ENCODE measurements around the gene UMODL1.

The UMODL1 gene

GRCh38 chr21:42071146-42071737 lies at the start of gene UMODL1:
TSS of gene UMODL1 (plus strand) at chr21:42071317. CDS start at chr21:42071317, 0 bp downstream.
- H3K9ac ChIP-seq (ENCODE audit: low read length), result no peak within 1 kb of the TSS
- peaks cover 6% of the 10 kb centered on the region for H3K27me3 ChIP-seq (ENCODE audit: control insufficient read depth, insufficient read depth, low read length)

GRCh38 chr21:42021371-42022090 lies 49.6 kb upstream of the UMODL1 start:
- Histone ChIP-seq H3K4me3 (ENCODE audit: low read length) (no peak overlapping the region), H3K9ac (ENCODE audit: low read length) (no peak overlapping the region)

More at GRCh38 chr21:42071146-42071737, at the start of gene UMODL1:
- Histone ChIP-seq H3K4me3 (ENCODE audit: low read length) (no peak within 1 kb of the TSS), H3K9me3 (ENCODE audit: control insufficient read depth, low read length) (no peaks in the 10 kb centered on the region), H3K4me1 (ENCODE audit: control insufficient read depth, insufficient read depth, low read length) (no peaks in the 10 kb centered on the region), H3K36me3 (ENCODE audit: control insufficient read depth, insufficient read depth, low read length) (no peaks in the 10 kb centered on the region)

GRCh38 chr21:42022091-42022430 lies 49.1 kb upstream of the UMODL1 start:
- no peak overlapping the region for H3K9ac ChIP-seq (ENCODE audit: low read length)
- H3K4me3 ChIP-seq (ENCODE audit: low read length), result no peak overlapping the region
- H3K4me1 ChIP-seq (ENCODE audit: control insufficient read depth, insufficient read depth, low read length), result peaks cover 9% of the 10 kb centered on the region
- no peaks in the 10 kb centered on the region for H3K36me3 ChIP-seq (ENCODE audit: control insufficient read depth, insufficient read depth, low read length)
- H3K9me3 ChIP-seq (ENCODE audit: control insufficient read depth, low read length), result no peaks in the 10 kb centered on the region
- H3K27me3 ChIP-seq (ENCODE audit: control insufficient read depth, insufficient read depth, low read length), result peaks cover 4% of the 10 kb centered on the region

More at GRCh38 chr21:42021371-42022090, 49.6 kb upstream of the UMODL1 start:
- no peaks in the 10 kb centered on the region for H3K36me3 ChIP-seq (ENCODE audit: control insufficient read depth, insufficient read depth, low read length)
- no peaks in the 10 kb centered on the region for H3K27me3 ChIP-seq (ENCODE audit: control insufficient read depth, insufficient read depth, low read length)
- peaks cover 9% of the 10 kb centered on the region for H3K4me1 ChIP-seq (ENCODE audit: control insufficient read depth, insufficient read depth, low read length)
- H3K9me3 ChIP-seq (ENCODE audit: control insufficient read depth, low read length), result no peaks in the 10 kb centered on the region

GRCh38 chr21:42022906-42023305 lies 48.2 kb upstream of the UMODL1 start:
- peaks cover 9% of the 10 kb centered on the region for H3K4me1 ChIP-seq (ENCODE audit: control insufficient read depth, insufficient read depth, low read length)
- no peaks in the 10 kb centered on the region for H3K9me3 ChIP-seq (ENCODE audit: control insufficient read depth, low read length)
- H3K9ac ChIP-seq (ENCODE audit: low read length), result no peak overlapping the region
- peaks cover 4% of the 10 kb centered on the region for H3K27me3 ChIP-seq (ENCODE audit: control insufficient read depth, insufficient read depth, low read length)
- H3K36me3 ChIP-seq (ENCODE audit: control insufficient read depth, insufficient read depth, low read length), result no peaks in the 10 kb centered on the region
- no peak overlapping the region for H3K4me3 ChIP-seq (ENCODE audit: low read length)

GRCh38 chr21:42025376-42026081 lies 45.6 kb upstream of the UMODL1 start:
- H3K4me1 ChIP-seq (ENCODE audit: control insufficient read depth, insufficient read depth, low read length), result peaks cover 22% of the 10 kb centered on the region
- H3K9ac ChIP-seq (ENCODE audit: low read length), result no peak overlapping the region
- peaks cover 4% of the 10 kb centered on the region for H3K27me3 ChIP-seq (ENCODE audit: control insufficient read depth, insufficient read depth, low read length)
- no peaks in the 10 kb centered on the region for H3K9me3 ChIP-seq (ENCODE audit: control insufficient read depth, low read length)
- no peaks in the 10 kb centered on the region for H3K36me3 ChIP-seq (ENCODE audit: control insufficient read depth, insufficient read depth, low read length)
- no peak overlapping the region for H3K4me3 ChIP-seq (ENCODE audit: low read length)

GRCh38 chr21:42026082-42026435 lies 45.1 kb upstream of the UMODL1 start:
- H3K4me3 ChIP-seq (ENCODE audit: low read length), result no peak overlapping the region
- no peaks in the 10 kb centered on the region for H3K36me3 ChIP-seq (ENCODE audit: control insufficient read depth, insufficient read depth, low read length)
- H3K9ac ChIP-seq (ENCODE audit: low read length), result no peak overlapping the region
- H3K4me1 ChIP-seq (ENCODE audit: control insufficient read depth, insufficient read depth, low read length), result peaks cover 22% of the 10 kb centered on the region
- peaks cover 4% of the 10 kb centered on the region for H3K27me3 ChIP-seq (ENCODE audit: control insufficient read depth, insufficient read depth, low read length)
- no peaks in the 10 kb centered on the region for H3K9me3 ChIP-seq (ENCODE audit: control insufficient read depth, low read length)

- H3K4me3 ChIP-seq (ENCODE audit: low read length), result no peak overlapping the region
- H3K9me3 ChIP-seq (ENCODE audit: control insufficient read depth, low read length), result no peaks in the 10 kb centered on the region
- peaks cover 25% of the 10 kb centered on the region for H3K4me1 ChIP-seq (ENCODE audit: control insufficient read depth, insufficient read depth, low read length)
- no peak overlapping the region for H3K9ac ChIP-seq (ENCODE audit: low read length)
- peaks cover 4% of the 10 kb centered on the region for H3K27me3 ChIP-seq (ENCODE audit: control insufficient read depth, insufficient read depth, low read length)
- no peaks in the 10 kb centered on the region for H3K36me3 ChIP-seq (ENCODE audit: control insufficient read depth, insufficient read depth, low read length)
Observed at GRCh38 chr21:42027085-42027821, 43.9 kb upstream of the UMODL1 start.

GRCh38 chr21:42027822-42028765 lies 43.0 kb upstream of the UMODL1 start:
- no peaks in the 10 kb centered on the region for H3K9me3 ChIP-seq (ENCODE audit: control insufficient read depth, low read length)
- H3K9ac ChIP-seq (ENCODE audit: low read length), result no peak overlapping the region
- H3K27me3 ChIP-seq (ENCODE audit: control insufficient read depth, insufficient read depth, low read length), result peaks cover 4% of the 10 kb centered on the region
- H3K4me3 ChIP-seq (ENCODE audit: low read length), result no peak overlapping the region
- no peaks in the 10 kb centered on the region for H3K36me3 ChIP-seq (ENCODE audit: control insufficient read depth, insufficient read depth, low read length)
- H3K4me1 ChIP-seq (ENCODE audit: control insufficient read depth, insufficient read depth, low read length), result peaks cover 25% of the 10 kb centered on the region

- Histone ChIP-seq H3K9me3 (ENCODE audit: control insufficient read depth, low read length) (no peaks in the 10 kb centered on the region), H3K9ac (ENCODE audit: low read length) (no peak overlapping the region), H3K4me3 (ENCODE audit: low read length) (no peak overlapping the region), H3K27me3 (ENCODE audit: control insufficient read depth, insufficient read depth, low read length) (peaks cover 4% of the 10 kb centered on the region), H3K36me3 (ENCODE audit: control insufficient read depth, insufficient read depth, low read length) (no peaks in the 10 kb centered on the region), H3K4me1 (ENCODE audit: control insufficient read depth, insufficient read depth, low read length) (peaks cover 25% of the 10 kb centered on the region)
Observed at GRCh38 chr21:42028766-42029425, 42.2 kb upstream of the UMODL1 start.

GRCh38 chr21:42030311-42030710 lies 40.8 kb upstream of the UMODL1 start:
- H3K27me3 ChIP-seq (ENCODE audit: control insufficient read depth, insufficient read depth, low read length), result peaks cover 4% of the 10 kb centered on the region
- H3K9ac ChIP-seq (ENCODE audit: low read length), result no peak overlapping the region
- H3K9me3 ChIP-seq (ENCODE audit: control insufficient read depth, low read length), result no peaks in the 10 kb centered on the region
- H3K4me3 ChIP-seq (ENCODE audit: low read length), result no peak overlapping the region
- H3K36me3 ChIP-seq (ENCODE audit: control insufficient read depth, insufficient read depth, low read length), result no peaks in the 10 kb centered on the region
- H3K4me1 ChIP-seq (ENCODE audit: control insufficient read depth, insufficient read depth, low read length), result peaks cover 22% of the 10 kb centered on the region

GRCh38 chr21:42031241-42031640 lies 39.9 kb upstream of the UMODL1 start:
- Histone ChIP-seq H3K4me1 (ENCODE audit: control insufficient read depth, insufficient read depth, low read length) (peaks cover 16% of the 10 kb centered on the region), H3K27me3 (ENCODE audit: control insufficient read depth, insufficient read depth, low read length) (peaks cover 4% of the 10 kb centered on the region)

More at GRCh38 chr21:42031241-42031640, 39.9 kb upstream of the UMODL1 start:
- Histone ChIP-seq H3K36me3 (ENCODE audit: control insufficient read depth, insufficient read depth, low read length) (no peaks in the 10 kb centered on the region), H3K9me3 (ENCODE audit: control insufficient read depth, low read length) (no peaks in the 10 kb centered on the region), H3K4me3 (ENCODE audit: low read length) (no peak overlapping the region), H3K9ac (ENCODE audit: low read length) (no peak overlapping the region)
